T-helper 22 cell (primary cell): ENCODE data around the gene SLC22A12.

Source experiments
- DNase-seq: peaks from one replicate; pipeline ENCODE4 v3.0.0-alpha.2; 2020; ENCODE audit warnings: low read depth

SLC22A12 gene

GRCh38 chr11:64605244-64605560, 14.2 kb downstream of the SLC22A12 start:
- no peak for DNase-seq

- DNase-seq: no peak
These were observed 14.9 kb downstream of the SLC22A12 start for GRCh38 chr11:64605656-64606585.

GRCh38 chr11:64606796-64607380, 15.9 kb downstream of the SLC22A12 start:
- no peak for DNase-seq

- DNase-seq: no peak
These were observed 16.5 kb downstream of the SLC22A12 start for GRCh38 chr11:64607381-64607985.

- DNase-seq: no peak
These were observed 17.0 kb downstream of the SLC22A12 start for GRCh38 chr11:64608046-64608445.

GRCh38 chr11:64608636-64609035, 17.6 kb downstream of the SLC22A12 start:
- DNase-seq: no peak

- DNase-seq: no peak
These were observed 18.5 kb downstream of the SLC22A12 start for GRCh38 chr11:64609436-64610047.

GRCh38 chr11:64610596-64610995, 19.6 kb downstream of the SLC22A12 start:
- DNase-seq: no peak

GRCh38 chr11:64611176-64611575, 20.2 kb downstream of the SLC22A12 start:
- DNase-seq: no peak

GRCh38 chr11:64611869-64612646, 21.0 kb downstream of the SLC22A12 start:
- no peak for DNase-seq

- DNase-seq: no peak
These were observed 22.6 kb downstream of the SLC22A12 start for GRCh38 chr11:64613648-64614047.

- DNase-seq: no peak
These were observed 23.9 kb downstream of the SLC22A12 start for GRCh38 chr11:64614917-64615316.

GRCh38 chr11:64616817-64617216, 25.8 kb downstream of the SLC22A12 start:
- no peak for DNase-seq

GRCh38 chr11:64619196-64619595, 28.2 kb downstream of the SLC22A12 start:
- no peak for DNase-seq

- no peak for DNase-seq
These were observed 28.9 kb downstream of the SLC22A12 start for GRCh38 chr11:64619811-64620380.

GRCh38 chr11:64620381-64620971, 29.5 kb downstream of the SLC22A12 start:
- no peak for DNase-seq

GRCh38 chr11:64621283-64622019, 30.4 kb downstream of the SLC22A12 start:
- DNase-seq: no peak

- no peak for DNase-seq
These were observed 31.7 kb downstream of the SLC22A12 start for GRCh38 chr11:64622681-64623080.

- DNase-seq: no peak
These were observed 34.0 kb downstream of the SLC22A12 start for GRCh38 chr11:64624883-64625481.

GRCh38 chr11:64626637-64627036, 35.6 kb downstream of the SLC22A12 start:
- no peak for DNase-seq
